NCI-H345 treated with DMSO at 0.1 percent for 48 hours (cell line): Measurements from ENCODE around the gene PTCHD4.
"Not testable (repeated sequence)": the region's sequence is repeated elsewhere in the genome, so short reads cannot be mapped to it uniquely, and the experiment has no call there.

Source experiments
- DNase-seq: peaks from one replicate; lab custom pipeline; 2025; ENCODE audit not compliant: unreplicated experiment; lab: John Stamatoyannopoulos, UW

The PTCHD4 gene

DNA sequence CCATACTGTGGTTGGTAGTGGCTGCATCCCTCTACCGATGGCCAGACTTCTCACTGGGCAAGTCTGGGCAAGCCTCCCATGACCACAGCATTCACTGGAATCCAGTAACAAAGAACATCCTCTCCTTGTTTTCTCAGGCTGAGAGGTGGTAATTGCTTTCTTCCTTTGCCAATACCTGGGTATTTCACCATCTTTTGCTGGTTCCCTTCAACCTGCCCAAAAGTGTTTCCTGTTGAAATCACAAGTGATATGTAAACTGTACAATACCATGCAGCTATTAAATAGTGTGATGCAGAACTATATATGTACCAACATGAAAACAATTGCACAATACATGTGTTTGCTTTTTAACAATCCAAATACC lies at the start of gene PTCHD4:
Gene PTCHD4, minus strand, starts transcription at position 55 of the 364 bp plus-strand sequence. CDS start 42,240 bp downstream, outside the sequence.
- peak; percentile 41 for DNase-seq

DNA sequence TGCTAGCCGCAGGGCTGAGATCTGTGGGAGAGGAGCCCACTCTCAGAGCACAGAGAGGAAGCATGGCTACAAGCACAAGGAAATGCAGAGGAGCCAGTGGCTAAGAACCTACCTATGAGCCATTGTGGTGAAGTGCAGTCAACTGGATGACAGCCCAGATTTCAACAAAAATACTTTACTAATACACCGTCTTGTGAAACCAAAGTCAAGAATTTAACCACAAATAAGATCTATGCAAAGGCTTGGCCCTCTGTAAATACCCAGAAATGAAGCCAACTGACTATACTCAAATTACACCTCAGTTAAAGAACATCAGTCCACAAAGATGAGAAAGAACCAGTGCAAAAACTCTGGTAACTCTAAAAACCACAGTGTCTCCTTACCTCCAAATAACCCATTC lies 40.1 kb upstream of the PTCHD4 start:
- DNase-seq = no peak

GRCh38 chr6:48150701-48151100 lies 39.7 kb upstream of the PTCHD4 start:
- DNase-seq = no peak

GRCh38 chr6:48147051-48147450 lies 36.1 kb upstream of the PTCHD4 start:
- DNase-seq = no peak

- DNase-seq = no peak
These were observed 33.0 kb upstream of the PTCHD4 start for GRCh38 chr6:48144021-48144420.

DNA sequence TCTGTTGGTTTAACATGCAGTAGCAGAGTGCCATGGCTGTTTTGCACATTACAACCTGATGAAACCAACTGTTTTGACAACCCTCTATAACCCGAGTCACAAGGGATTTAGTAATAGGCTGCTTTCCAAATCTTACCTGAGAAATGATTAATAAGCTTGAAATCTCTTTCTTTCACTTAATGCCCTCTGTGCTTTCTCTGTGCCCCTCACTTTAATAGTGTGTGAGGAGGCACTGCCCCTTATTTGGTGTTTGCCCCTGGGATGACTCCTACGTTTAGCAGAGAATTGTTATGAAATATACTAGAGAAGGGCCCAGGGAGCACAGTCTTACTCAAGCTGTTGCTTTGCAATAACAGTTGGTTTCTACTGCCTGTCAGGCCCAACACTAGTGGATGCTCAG lies 31.0 kb upstream of the PTCHD4 start:
- DNase-seq = no peak

GRCh38 chr6:48139818-48140614 lies 29.0 kb upstream of the PTCHD4 start:
- DNase-seq = no peak

GRCh38 chr6:48136856-48137255 lies 25.9 kb upstream of the PTCHD4 start:
- DNase-seq = no peak

- DNase-seq = no peak
These were observed 24.5 kb upstream of the PTCHD4 start for GRCh38 chr6:48135323-48136084.

GRCh38 chr6:48134246-48134645 lies 23.2 kb upstream of the PTCHD4 start:
- no peak for DNase-seq

DNA sequence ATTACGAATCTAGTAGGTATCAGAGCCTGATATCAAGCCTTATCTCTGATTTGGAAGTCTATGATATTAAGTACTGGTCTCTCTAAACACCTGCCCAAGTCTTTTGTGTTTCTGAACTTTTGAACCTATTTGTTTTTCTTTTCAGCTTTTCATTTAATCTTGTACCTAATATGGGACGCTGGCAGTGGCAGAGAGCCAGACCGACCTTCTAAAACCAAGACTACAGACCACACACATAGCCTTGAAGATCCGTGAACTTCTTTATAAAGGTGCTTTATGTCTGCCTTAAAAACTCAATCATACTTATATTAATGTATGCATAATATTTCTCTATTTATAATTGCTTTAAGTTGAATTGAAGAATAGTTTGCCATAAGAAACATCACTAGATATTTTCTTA lies 12.6 kb upstream of the PTCHD4 start:
- no peak for DNase-seq

DNA sequence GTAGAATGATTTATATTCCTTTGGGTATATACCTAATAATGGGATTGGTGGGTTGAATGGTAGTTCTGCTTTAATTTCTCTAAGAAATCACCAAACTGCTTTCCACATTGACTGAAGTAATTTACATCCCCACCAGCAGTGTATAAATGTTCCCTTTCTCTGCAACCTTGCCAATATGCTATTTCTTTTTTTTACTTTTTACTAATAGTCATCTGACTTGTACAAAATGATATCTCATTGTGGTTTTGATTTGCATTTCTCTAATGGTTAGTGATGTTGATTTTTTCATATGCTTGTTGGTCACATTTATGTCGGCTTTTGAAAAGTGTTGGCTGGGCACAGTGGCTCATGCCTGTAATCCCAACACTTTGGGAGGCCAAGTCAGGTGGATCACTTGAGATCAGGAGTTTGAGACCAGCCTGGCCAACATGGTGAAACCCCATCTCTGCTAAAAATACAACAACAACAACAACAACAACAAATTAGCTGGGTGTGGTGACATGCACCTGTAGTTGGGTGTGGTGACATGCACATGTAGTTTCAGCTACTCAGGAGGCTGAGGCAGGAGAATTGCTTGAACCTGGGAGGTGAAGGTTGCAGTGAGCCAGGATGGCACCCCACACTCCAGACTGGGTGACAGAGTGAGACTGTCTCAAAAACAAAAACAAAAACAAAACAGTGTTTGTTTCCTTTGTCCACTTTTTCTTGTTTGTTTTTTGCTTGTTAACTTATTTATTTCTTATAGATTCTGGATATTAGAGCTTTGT lies 11.2 kb upstream of the PTCHD4 start:
- DNase-seq = not testable (repeated sequence)

DNA sequence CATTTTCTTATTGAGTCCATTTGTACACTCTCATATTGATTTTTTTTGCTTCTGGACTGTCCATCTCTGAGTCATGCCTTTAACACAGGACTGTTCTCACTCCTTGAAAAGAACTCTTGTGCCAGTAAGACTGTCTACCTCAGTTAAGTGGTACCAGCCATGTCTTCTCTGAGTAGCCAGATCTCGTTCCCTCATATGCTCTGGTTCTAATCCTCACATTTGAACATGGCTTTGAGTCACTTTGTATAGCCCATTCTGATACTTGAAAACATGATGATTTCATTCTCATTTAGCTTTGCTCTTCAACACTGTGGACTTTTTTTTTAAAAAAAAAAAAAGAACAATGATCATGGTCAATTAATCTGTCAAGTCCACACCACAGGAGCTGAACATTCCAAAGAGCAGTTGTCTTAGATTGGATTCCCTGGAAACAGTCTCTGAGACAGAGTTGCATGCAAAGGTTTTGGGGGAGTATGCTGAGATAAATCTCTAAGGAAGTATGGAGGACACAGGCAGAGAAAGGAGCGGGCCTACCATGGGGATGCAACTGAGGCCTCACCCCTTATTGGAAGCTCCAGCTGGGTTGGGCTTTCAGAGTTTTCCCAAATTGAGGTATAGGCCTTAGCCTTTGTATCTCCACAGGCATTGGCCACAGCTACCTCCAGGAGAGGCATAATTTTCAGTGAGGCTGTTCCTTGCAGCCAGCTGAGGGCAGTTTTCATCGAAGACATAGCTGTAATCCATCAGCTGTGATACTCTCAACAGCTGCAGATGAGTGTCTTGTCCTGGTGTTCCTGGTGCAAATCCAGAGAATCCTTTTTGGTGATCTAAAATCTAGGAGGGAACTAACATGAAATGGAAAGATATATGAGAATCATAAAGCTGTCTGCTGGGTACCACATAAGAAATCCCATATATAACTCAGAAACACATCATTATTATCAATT lies 6.0 kb upstream of the PTCHD4 start:
- DNase-seq = no peak

GRCh38 chr6:48113130-48113529 lies 2.1 kb upstream of the PTCHD4 start:
- DNase-seq = no peak

GRCh38 chr6:48111575-48111974 lies 578 bp upstream of the PTCHD4 start:
- DNase-seq = peak; percentile 11

- DNase-seq = no peak
These were observed 408 bp downstream of the PTCHD4 start for GRCh38 chr6:48110436-48111142.

DNA sequence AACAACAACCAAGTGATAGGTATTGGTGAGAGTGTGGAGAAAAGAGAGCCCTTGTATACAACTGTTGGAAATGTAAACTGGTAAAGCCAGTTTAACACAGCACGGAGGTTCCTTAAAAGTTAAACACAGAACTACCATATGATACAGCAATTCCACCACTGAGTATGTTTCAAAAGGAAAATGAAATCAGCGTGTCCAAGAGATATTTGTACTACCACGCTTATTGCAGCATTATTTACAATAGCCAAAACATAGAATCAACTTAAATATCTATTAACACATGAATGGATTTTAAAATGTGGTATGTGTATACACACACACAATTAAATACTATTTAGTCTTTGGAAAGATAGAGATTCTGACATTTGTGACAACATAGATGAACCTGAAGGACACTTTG lies 1.1 kb downstream of the PTCHD4 start:
- no peak for DNase-seq

- DNase-seq = not testable (repeated sequence)
These were observed 8.4 kb downstream of the PTCHD4 start for GRCh38 chr6:48102476-48103195.

DNA sequence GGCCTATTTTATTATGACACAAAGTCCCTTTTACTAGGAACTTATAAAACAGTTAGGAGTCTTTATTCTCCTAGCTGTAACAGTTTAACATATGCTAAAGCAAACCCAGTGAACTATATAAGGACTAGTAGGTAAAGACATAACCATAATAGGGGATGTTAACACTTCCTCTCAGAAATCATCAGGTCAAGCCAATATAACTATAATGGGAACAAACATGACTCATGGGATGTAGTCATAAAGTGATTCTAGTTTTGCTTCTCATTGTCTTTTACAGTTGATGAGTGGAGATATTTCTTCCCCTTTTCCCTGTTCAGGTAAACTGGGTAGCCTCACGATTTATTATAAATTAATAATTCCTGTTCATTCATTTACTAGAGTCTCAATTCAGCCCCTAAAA lies 9.7 kb downstream of the PTCHD4 start:
- DNase-seq = no peak
